Measurements from ENCODE around the gene TPCN2.

Gene TPCN2

DNA sequence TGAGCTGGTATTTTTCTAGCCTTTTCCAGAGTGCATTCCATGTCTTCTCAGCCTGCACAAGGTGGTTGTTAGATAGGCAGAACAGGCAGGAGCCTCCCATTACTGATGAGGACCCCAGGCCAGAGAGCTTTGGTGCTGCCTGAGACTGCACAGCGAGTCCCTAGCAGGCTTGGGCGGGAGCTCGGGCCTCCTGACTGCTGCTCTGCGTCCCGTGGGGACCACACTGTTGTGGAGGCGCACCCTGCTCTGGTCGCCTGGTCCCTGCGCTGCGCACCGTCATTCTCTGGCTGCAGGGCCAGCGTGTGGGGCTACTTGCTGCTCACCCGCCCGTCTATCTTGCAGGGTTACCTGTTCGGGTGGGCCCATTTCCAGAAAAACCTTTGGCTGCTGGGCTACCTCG lies 8.5 kb downstream of the TPCN2 start:
- no peak for DNase-seq (ENCODE audit: low read depth in 3 of 3, low spot score in 1 of 3)

DNA sequence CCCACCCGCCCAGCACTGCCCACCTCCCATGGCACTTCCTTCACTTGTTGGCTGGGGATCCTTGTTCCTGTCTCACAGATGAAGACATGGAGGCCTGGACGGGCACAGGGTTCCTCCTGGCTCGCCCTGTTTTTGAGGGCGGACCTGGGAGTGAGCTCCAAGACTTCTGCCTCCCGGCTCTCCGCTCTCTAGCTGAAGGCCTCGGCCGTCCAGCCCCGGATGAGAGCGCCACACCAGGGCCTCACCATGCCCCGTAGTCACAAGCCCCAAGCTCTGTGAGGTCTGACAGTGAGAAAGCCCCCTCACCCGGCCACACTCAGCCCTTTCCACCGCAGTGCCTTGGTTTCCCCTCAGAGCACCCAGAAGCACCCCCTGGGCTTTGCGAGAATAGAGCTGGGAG lies 9.1 kb downstream of the TPCN2 start:
- DNase-seq (ENCODE audit: low read depth in 3 of 3, low spot score in 1 of 3): no peak

DNA sequence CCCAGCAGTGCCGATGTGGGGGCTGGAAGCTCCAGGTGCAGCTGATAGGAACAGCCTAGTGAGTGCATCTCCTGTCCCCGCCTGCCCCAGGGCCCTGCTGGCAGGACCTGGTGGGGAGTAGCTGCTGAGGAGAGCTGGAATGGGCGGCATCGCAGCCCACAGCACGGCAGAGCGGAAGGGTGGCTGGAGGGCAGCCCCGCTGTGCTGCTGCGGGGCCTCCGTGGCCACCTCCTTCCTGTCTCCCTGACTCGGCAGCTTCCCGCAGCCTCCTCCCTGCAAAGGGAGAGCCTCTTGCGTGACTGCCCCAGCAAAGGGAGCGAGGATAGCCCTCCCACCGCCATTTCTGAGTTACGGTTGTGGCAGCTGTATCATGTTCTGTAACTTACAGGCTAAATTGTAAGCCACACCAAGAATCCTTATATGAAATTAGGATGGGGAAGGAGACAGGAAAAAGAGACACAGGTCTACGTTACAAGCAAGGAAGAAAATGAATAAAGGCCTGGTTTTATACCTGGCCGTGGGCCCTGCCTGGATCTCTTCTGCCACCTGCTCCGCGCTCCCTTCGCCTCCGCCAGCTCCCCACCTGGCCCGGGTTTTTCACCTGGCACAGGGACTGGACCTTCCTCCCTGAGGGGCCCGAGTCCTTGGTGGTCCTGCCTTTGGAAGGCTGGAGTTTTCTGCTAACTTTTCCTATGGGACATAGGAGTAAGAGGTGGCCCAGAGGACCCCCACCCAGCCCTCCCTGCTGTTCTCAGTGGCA lies 10.0 kb downstream of the TPCN2 start:
- no peak for DNase-seq (ENCODE audit: low read depth in 3 of 3, low spot score in 1 of 3)

DNA sequence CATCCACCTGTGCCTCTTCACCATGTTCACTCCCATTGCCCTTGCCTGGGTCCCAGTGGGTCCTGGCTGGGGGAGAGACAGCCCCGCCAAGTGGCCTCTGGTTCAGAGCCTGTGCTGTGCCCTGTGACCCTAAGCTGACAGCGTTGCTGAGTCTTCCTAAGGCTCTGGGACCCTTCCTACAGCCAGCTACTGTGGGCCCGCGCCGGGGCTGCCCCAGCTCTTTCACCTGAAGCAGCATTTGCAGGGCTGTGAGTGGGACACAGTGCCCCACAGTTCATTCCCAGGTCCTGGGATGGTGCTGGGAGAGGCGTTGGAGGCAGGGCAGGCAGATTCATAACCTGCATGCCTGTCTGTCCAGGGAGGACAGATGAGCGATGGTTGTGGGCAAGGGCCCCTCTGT lies 10.7 kb downstream of the TPCN2 start:
- no peak for DNase-seq (ENCODE audit: low read depth in 3 of 3, low spot score in 1 of 3)

DNA sequence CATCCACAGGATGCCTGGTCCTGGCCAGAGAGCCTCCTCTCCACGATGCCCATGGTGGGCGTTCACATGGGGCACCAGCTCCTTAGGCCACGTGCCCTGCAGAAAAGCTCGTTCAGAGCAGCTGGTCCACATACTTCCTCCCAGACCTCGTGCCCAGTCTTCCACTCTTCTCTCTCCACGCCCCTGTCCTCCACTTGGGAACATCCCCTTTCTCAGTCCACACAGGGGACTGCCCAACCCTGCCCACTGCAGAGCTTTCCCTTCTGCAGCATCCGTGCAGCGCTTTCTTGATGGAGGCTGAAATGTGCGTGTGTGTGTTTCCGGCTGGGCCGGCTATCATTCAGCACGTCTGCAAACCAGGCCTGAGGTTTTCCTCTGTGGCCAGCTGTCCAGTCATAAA lies 11.3 kb downstream of the TPCN2 start:
- no peak for DNase-seq (ENCODE audit: low read depth in 3 of 3, low spot score in 1 of 3)

DNA sequence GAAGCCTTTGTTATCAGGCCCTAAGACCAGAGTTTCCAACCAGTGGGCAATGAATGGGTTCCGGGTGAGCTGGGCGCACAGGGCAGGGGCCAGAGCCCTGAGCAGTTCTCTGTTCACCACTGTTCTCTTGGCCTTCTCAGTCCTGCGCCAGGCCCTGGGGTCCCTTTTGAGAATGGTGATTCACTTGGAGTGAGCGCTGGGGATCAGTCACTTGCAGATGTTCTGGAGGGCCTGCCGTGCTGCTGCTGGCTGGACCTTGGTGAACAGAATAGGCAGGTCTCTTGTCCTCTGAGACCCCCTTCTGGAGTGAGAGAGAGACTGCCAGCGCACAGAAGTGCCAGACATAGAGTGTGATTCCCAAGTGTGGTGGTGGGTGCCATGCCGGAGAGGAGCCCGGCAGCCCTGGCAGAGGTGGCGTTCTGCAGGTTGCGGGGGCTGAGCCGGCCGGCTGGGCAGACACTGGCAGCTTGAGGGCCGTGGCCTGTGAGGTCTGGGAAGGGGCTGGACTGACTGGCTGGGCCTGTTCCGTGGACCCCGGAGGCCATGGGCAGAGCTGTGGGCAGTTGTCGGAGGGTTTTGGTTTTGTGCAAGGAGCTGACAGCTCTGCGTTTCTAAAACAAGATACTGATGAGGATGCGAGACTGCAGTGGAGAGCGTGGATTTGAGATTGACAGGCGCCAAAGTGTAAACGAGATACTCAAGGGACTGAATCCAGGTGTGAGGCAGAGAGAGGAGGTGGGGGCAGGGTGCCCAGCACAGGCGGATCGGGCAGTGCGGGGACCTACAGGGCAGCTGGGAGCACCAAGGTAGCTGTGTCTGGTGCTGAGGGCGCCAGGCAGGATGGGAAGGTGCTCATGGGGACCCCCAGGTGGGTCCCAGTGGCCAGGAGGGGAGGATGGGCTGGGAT lies 12.3 kb downstream of the TPCN2 start:
- DNase-seq (ENCODE audit: low read depth in 3 of 3, low spot score in 1 of 3): no peak

DNA sequence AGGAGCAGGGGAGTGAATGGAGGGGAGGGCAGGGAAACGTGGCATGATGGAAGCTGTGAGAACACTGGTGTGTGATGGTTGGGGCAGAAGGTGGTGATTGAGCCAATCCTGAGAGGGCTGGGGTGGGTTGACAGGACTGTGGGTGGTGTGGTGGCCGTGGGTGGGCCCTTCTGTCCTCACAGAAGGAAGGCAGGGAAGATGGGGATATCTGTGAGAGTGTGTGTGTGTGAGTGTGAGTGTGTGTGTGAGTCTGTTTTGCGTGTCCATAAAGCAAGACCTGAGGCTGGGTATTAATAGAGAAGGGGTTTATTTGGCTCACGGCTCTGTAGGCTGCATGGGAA lies 13.0 kb downstream of the TPCN2 start:
- DNase-seq (ENCODE audit: low read depth in 3 of 3, low spot score in 1 of 3): no peak

DNA sequence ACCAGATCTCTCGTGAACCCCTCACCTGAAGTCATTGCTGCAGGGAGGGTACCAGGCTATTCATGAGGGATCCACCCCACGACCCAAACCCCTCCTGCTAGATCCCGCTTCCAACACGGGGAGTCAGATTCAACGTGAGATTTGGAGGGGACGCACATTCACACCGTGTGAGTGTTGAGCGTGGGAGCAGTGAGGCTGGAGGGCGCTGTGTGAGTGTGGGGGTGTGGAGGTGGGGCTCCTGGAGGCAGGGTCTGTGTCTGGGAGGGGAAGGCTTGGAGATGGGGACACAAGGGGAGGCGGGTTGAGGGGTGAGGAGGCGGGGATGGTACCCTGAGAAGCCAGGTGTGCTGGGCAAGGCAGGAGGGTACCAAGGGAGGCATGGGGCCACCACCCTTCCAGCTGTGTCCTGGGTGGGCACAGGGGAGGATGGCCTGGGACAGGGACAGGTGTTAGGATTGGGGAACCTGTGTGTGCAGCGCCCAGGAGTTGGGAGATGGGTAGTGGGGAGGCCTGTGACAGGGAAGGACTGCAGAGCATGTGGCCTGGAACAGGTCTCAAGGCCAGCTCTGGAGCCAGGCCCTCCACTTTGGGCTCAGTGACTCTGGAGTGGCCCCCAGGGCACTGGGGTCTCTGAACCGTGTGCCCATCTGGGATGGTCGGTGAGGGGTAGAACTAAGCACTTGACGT lies 13.6 kb downstream of the TPCN2 start:
- DNase-seq (ENCODE audit: low read depth in 3 of 3, low spot score in 1 of 3): no peak

DNA sequence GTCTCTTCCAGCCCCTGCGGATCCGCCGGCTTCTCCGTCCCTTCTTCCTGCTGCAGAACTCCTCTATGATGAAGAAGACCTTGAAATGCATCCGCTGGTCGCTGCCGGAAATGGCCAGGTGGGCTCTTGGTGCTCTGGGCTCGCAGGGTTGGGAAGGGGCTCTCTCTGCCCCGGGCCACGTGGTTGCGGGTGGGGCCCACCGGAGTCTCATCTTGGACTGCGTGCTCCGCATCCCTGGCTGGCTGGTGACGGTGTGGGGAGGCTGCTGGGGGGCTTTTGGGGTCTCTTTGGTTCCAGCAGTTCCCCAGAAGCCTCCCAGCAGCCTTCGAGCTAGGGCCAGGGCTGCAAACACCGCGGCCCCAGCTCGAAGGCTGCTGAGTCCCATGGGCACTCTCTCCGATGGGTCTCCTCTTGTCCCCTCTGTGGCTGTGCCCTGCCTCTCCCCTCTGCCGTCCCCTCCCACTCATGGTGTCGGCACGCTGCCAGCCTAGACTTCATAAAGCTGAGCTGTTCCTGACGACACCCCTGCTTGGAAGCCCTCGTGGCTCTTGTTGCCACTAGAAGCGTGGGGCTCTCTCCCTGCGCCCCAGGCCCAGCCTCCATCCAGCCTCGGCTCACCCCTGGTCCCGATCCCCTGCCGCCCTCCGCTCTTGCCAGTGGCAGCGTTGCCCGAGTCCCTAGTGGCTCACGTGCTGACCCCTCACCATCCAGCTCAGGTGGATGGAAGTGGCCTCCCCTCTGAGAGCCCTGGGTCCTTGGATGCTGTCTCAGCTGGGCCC lies 14.3 kb downstream of the TPCN2 start:
- DNase-seq (ENCODE audit: low read depth in 3 of 3, low spot score in 1 of 3): no peak

DNA sequence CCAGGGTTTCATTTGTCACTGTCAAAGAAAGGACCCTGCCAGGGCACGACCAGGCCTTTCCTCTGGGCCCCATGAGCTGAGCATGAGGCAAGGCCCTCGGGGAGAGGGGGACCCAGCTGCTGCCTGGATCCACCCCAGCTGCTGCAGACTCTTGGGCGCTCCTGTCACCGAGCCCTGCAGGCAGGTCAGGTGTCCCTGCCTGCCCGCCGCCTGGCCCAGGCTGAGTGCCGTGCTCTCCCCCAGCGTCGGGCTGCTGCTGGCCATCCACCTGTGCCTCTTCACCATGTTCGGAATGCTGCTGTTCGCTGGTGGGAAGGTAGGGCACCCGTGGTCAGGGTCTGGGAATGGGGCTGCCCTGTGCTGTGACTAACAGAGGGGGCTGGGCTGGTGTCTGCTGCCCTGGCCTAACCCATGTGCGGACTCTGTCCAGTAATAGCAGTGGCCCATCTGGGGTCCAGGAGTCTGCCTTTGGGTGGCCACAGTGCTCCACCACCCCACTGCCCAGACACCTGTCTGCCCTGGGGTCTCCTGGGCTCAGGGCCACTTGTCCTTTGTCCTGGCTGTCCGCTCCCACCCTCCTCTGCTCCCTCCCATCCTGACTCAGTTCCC lies 15.0 kb downstream of the TPCN2 start:
- DNase-seq (ENCODE audit: low read depth in 3 of 3, low spot score in 1 of 3): no peak

DNA sequence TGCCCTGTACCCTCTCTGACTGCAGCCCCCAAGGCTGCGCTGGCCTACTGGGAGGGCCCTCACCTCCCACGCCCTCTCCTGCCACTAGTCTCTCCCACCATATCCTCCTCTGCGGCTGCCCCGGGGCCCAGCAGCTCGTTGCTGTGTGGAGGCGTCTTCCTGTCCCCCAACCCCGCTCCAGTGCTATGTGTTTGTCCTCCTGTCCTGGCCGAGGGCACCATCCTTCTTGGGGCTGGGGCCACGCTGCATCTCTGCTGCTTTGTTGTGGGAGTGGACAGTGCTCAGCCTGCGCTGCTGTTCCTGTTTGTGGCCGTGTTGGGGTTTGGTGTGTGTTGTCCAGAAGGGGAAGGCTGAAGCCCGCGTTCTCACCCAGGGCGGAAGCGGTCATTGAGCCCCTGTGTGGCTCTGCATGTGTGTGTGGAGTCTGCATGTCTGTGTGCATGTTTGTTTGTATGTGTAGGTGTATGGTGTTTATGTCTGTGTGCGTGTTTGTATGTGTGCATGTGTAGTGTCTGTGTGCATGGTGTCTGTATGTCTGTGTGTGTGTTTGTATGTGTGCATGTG lies 15.7 kb downstream of the TPCN2 start:
- no peak for DNase-seq (ENCODE audit: low read depth in 3 of 3, low spot score in 1 of 3)

DNA sequence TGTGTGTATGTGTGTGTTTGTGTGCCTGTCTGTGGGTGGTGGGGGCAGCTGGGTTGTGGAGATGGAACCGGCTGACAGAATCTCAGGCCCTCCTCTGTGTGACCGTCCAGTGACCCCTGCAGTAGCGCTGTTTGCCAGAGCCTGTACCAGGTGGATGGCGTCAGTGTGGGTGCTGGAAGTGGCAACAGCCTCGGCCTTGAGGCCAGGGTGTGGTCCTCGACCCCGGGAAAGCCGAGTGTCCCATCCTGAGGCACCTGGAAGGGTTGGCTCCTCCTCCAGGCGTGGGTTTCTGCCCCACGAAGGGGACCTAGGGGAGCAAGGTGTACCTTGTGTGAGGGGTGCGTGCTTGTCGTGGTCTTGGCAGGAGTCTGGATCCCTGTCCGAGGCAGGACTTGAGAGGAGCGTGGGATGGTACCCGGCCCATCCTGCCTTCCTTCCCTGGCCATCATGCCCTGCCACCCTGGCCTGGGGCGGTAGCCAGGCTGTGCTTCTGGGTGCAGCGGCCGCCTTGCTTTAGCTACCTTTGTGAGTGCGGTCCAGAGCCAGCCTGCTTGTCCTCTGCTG lies 16.5 kb downstream of the TPCN2 start:
- no peak for DNase-seq (ENCODE audit: low read depth in 3 of 3, low spot score in 1 of 3)

DNA sequence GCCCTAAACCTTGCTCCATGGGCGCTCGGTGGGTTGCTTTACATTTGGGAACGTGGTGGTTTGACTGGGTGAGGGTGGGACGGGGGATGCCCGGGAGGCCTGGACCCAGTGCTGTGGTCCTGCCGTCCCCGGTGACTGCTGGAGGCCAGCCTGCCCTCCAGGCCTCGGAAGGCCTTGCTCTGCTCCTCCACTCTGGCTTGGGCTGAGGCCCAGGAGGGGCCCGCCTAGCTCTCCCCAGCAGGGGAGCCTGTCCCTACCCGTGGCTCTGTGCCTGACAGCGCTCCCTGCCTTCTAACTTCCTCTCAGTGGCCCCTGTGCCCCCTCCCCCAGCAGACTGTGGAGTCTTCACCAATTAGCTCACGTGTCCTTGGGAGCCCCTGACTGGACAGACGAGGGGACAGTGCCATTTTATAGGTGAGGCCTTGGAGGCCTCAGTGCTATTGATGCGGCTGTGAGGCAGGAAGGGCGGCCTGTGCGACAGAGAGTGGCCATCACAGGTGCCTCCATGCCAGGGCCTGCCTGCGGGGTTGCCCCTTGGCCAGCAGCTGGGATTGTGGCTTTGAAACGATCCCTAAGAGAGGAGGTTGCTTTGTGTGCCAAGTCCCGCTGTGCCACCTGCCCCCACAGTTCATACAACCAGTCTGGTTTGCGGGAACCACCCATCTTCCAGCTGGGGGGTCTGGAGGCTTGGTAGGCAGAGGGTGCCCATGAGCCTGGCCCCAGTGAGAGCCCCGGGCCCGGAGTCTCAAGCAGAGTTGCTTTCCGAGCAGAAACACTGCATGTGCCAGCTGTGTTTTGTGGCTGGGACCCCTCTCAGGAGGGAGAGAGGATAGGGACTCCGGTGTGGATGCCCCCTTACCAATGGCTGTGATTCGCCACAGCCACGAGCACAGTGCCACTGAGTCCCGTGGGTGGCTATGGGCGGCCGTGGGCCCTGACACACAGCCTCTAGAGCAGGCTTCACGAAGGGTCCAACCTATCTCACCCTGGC lies 17.7 kb downstream of the TPCN2 start:
- DNase-seq (ENCODE audit: low read depth in 3 of 3, low spot score in 1 of 3): no peak

DNA sequence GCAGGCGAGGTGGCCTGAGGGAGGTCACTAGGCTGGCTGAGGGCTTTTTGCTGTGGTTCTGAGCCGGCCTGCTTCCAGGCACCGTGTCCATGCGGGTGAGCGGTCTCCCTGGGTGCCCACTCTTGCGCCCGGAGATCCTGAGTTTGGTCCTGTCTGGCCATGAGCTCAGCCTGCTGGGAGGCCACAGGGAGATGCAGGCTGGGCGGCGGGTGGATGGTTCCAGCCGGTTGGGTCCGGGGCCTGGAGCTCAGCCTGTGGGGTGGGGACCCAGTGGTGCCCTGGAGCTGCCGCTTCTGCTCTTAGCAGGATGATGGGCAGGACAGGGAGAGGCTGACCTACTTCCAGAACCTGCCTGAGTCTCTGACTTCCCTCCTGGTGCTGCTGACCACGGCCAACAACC lies 18.5 kb downstream of the TPCN2 start:
- no peak for DNase-seq (ENCODE audit: low read depth in 3 of 3, low spot score in 1 of 3)

DNA sequence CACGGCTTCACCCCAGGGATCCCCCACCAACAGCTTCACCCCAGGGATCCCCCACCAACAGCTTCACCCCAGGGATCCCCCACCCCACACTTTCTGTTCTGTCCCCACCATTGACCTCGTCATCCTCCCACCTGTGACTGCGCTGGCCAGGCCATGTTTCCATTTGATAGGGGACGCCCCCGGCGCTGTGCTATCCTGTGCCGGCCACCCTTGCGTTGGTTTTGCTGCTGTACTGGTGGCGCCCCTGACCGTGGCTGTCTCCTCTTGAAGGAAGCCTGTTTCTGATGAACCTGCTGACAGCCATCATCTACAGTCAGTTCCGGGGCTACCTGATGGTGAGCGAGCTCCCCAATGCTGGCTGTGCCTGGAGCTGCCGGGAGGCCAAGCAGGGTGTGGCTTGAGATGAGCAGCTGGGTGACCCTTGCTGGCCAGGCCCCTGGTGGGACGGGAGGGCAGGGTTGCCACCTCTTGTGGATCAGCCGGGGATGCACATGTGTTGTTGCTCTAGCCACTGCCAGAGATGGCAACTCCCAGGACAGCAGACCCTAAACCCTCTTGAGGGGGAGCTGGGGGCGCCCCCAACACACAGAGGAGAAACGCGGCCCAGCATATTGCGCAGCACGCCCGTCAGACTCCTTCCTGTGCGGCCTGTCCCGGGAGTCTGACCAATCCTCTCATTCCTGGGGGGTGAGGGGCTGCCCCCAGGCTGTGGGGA lies 22.5 kb downstream of the TPCN2 start:
- no peak for DNase-seq (ENCODE audit: low read depth in 3 of 3, low spot score in 1 of 3)

DNA sequence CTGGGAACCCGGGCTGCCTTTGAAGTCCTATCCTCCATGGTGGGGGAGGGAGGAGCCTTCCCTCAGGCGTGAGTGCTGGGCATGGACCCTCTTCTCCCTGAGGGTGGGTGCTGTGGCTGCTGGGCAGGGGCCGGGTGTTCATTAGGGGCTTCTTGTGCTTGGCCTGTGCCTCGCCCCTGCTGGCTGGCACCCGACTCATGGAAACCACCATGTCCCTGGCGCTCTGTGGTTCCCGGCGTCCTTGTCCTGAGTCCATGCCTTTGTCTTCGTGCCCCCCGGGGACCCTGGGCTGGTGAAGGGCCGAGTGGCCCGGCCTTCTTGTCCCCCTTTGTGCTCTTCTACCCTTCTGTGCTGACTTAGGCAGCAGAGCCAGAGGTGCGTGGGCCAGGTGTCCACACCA lies 23.2 kb downstream of the TPCN2 start:
- no peak for DNase-seq (ENCODE audit: low read depth in 3 of 3, low spot score in 1 of 3)

DNA sequence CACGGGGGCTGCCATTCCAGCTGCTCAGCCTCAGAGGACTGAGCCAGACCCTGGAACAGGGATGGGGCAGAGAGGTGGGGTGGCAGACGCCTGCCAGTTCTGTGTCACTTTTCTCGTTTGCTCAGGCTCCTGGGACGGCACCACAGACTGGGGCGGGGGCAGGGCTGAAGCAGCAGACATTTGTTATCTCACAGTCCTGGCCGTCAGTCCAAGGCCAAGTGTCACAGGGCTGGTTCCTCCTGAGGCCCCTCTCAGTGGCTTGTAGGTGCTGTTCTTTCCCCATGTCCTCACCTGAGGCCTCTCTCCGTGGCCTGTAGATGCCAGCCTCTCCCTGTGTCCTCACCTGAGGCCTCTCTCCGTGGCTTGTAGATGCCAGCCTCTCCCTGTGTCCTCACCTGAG lies 24.7 kb downstream of the TPCN2 start:
- DNase-seq (ENCODE audit: low read depth in 3 of 3, low spot score in 1 of 3): no peak

DNA sequence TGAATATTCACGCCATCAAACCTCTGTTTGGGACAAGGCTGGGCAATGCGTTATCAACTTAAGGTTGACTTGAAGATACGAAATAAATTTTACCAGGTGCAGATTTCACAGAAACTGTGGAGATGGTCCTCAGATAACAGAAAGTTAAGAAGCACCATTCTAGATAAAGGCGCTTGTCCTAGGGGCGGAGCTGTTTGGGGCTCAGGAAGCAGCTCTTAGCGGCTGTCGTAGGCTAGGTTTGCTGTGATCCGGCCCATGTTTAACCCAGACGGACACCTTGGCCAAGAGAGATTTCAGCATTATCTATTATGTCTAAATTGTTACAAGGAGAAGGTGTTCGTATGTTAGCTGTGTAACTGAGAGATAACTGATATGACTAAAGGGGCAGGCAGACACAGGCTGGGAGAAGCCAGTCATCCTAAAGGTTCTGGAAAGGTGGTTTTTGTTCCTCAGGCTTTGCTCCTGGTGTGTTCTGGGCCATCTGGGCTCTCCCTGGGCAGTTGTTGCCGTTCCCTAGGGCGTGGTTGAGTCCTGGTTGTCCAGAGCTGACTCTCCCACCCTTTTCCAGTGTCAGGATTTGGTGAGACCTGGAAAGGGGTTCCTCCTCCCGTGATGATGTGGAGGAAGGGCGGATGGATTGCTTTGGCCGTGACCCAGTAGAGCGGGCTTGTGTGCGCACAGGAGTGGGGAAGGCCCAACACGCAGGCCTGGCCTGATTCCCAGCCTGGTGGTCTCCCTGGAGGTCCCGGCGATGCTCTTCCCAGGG lies 25.8 kb downstream of the TPCN2 start:
- no peak for DNase-seq (ENCODE audit: low read depth in 3 of 3, low spot score in 1 of 3)

Data from stimulated activated CD4-positive, alpha-beta T cell treated with anti-CD3 and anti-CD28 coated beads, TNF-alpha, amount 100 ng/mL, for 1 hour (primary cell).